Measurements from ENCODE around the gene TMC4.
A peak's percentile ranks its signal among the peaks of the same experiment; 100 is the strongest.
"Not testable (repeated sequence)": the region's sequence is repeated elsewhere in the genome, so short reads cannot be mapped to it uniquely, and the experiment has no call there.

The TMC4 gene, protein sequence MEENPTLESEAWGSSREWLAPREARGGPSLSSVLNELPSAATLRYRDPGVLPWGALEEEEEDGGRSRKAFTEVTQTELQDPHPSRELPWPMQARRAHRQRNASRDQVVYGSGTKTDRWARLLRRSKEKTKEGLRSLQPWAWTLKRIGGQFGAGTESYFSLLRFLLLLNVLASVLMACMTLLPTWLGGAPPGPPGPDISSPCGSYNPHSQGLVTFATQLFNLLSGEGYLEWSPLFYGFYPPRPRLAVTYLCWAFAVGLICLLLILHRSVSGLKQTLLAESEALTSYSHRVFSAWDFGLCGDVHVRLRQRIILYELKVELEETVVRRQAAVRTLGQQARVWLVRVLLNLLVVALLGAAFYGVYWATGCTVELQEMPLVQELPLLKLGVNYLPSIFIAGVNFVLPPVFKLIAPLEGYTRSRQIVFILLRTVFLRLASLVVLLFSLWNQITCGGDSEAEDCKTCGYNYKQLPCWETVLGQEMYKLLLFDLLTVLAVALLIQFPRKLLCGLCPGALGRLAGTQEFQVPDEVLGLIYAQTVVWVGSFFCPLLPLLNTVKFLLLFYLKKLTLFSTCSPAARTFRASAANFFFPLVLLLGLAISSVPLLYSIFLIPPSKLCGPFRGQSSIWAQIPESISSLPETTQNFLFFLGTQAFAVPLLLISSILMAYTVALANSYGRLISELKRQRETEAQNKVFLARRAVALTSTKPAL

DNA sequence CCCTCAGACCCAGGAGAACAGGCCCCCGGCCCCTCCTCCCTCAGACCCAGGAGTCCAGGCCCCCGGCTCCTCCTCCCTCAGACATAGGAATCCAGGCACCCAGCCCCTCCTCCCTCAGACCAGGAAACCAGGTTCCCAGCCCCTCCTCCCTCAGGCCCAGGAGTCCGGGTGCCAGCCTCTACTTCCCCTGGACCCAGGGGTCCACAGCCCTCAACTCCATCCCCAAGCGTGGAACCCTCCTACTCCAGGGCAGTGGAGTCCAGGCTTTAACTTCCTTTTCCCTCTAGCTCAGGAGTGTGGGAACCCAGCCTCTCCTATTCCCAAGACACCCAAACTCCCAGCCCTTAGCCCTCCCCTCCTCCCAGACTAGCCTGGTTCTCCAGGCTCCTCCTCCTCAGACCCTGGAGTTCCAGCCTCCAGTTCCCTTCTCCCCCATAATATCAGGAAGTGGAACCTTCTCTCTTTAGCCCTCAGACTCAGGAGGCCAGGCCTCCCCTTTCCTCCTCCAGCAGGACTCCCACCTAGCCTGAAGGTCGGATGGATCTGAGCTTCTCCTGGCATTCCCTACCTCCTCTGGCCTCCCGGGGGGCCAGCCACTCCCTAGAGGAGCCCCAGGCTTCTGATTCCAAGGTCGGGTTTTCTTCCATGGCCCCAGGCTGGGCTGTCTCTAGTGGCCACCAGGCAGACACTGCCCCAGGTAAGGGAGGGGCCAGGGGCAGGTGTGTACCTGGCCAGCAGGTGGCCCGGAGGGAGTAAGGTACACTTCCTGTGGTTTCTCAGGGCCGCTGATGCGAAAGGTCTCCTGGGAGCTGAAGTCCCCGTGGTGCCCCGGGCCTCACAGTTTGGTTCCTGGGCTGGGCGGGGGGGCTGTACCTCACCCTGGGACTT is at the start of gene TMC4:
Gene TMC4 (minus strand): TSS at position 690 of the 888 bp plus-strand sequence. CDS start 43 bp downstream, at position 647.
- Histone ChIP-seq H3K4me1 (ENCODE audit: control insufficient read depth, insufficient read depth, low read length) (peaks cover 20% of the 10 kb centered on the region), H3K27me3 (ENCODE audit: control insufficient read depth, insufficient read depth, low read length) (no peaks in the 10 kb centered on the region), H3K9ac (ENCODE audit: low read length) (peak within 1 kb of the TSS; percentile 61), H3K27ac (ENCODE audit: low read depth, low read length) (peak within 1 kb of the TSS; percentile 86), H3K9me3 (ENCODE audit: control insufficient read depth, insufficient read depth, low read depth, low read length) (no peaks in the 10 kb centered on the region), H3K36me3 (ENCODE audit: control insufficient read depth, insufficient read depth, low read length) (peaks cover 7% of the 10 kb centered on the region), H3K4me3 (ENCODE audit: low read depth, low read length) (peak within 1 kb of the TSS; percentile 71)

DNA sequence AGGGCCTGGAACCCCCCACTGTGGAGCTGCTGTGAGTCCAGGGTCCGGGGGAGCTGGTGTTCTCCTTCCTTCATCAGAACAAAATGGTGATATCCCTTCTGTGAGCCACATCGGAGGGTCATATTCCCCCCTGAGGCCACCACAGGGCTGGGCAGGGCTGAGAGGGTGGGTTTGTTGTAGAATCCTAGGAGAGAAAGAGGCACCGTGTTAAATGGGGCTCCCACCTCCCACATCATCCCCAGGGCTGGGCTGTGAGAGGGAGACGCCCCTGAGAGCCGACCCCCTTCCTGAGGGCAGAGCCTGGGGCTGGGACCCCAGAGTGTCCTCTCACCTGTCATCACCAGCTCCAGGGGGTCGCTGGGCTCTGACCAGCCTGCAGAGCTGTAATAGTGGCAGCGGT is 49.0 kb upstream of the TMC4 start:
- not testable (repeated sequence) for H3K4me3 ChIP-seq (ENCODE audit: low read depth, low read length); H3K27me3 ChIP-seq (ENCODE audit: control insufficient read depth, insufficient read depth, low read length); H3K9me3 ChIP-seq (ENCODE audit: control insufficient read depth, insufficient read depth, low read depth, low read length); H3K9ac ChIP-seq (ENCODE audit: low read length); H3K27ac ChIP-seq (ENCODE audit: low read depth, low read length); H3K36me3 ChIP-seq (ENCODE audit: control insufficient read depth, insufficient read depth, low read length); H3K4me1 ChIP-seq (ENCODE audit: control insufficient read depth, insufficient read depth, low read length)

DNA sequence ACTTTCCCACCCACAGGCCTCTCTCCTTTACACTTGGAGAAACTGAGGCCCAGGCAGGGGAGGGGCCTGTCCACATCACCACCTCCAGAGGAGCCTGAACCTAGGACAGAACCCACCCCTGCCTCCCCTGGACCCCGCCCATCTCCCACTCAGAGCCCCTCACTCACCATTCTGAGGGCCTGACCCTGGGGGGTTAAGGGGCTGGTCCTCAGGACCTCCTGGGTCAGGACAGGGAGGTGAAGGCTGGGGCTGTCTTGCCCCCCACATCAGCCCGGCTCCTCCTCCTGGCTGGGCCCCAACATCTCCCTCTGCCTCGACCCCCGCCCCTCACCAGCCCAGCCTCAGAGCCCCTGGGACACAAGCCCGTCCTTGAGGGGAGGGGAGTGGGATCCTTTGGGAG is 46.7 kb upstream of the TMC4 start:
- H3K9me3 ChIP-seq (ENCODE audit: control insufficient read depth, insufficient read depth, low read depth, low read length); H3K27ac ChIP-seq (ENCODE audit: low read depth, low read length); H3K4me3 ChIP-seq (ENCODE audit: low read depth, low read length); H3K9ac ChIP-seq (ENCODE audit: low read length); H3K27me3 ChIP-seq (ENCODE audit: control insufficient read depth, insufficient read depth, low read length); H3K36me3 ChIP-seq (ENCODE audit: control insufficient read depth, insufficient read depth, low read length); H3K4me1 ChIP-seq (ENCODE audit: control insufficient read depth, insufficient read depth, low read length): not testable (repeated sequence)

DNA sequence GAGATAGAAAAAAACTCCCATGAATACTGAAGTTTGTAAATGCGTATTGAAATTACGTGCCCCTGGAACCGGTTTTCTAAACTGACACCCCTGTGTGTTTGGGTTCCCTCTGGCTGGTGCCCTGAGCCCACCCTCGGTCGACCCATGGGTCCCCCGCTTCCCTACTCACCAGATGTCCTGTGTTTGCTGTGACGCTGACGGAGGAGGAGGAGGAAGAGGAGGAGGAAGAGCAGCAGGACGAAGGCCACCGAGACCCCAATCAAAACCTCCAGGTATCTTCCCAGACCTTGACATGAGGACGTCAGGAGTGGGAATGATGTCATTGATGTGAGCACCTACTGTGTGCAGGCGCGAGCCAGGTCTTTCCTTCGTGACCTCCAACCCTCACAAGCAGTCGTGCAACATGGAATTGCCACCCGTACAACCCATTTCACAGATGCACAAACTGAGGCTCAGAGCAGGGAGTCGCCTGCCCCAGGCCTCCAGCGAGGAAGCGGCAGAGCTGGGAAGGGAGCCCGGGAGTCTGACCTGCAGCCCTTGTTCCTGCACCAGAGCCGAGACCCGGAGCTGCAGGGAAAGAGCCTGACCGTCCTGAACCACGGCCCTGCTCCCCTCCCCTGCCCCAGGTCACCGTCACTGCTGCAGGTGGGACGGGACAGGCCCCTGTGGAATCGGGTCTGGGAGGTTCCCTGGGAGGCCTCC is 46.2 kb upstream of the TMC4 start:
- Histone ChIP-seq H3K4me3 (ENCODE audit: low read depth, low read length) (no peak overlapping the region), H3K27me3 (ENCODE audit: control insufficient read depth, insufficient read depth, low read length) (no peaks in the 10 kb centered on the region; the same call in 1 of the 2 replicates), H3K4me1 (ENCODE audit: control insufficient read depth, insufficient read depth, low read length) (peaks cover 6% of the 10 kb centered on the region; the same call in 1 of the 2 replicates), H3K27ac (ENCODE audit: low read depth, low read length) (no peak overlapping the region), H3K36me3 (ENCODE audit: control insufficient read depth, insufficient read depth, low read length) (no peaks in the 10 kb centered on the region), H3K9ac (ENCODE audit: low read length) (no peak overlapping the region), H3K9me3 (ENCODE audit: control insufficient read depth, insufficient read depth, low read depth, low read length) (peaks cover 2% of the 10 kb centered on the region; the same call in 1 of the 2 replicates)

DNA sequence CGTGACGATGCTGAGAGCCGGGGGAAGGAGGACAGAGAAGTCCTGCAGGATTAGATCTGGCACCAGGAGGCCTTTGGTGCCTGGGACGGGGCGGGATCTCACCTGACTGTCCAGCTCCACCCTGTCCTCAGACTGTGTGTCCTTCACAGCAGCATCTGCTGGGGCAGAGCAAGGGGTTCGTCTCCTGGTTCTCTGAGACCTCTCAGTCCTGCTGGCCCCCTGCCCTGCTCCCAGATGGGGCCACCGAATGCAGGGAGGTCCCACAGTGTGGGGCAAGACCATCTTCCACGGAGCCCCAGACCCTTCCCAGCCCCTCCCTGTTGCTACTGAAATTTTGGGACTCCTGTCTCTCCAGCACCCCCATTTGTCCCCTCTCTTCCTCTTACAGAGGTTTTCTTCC is 45.3 kb upstream of the TMC4 start:
- Histone ChIP-seq H3K36me3 (ENCODE audit: control insufficient read depth, insufficient read depth, low read length) (no peaks in the 10 kb centered on the region), H3K27ac (ENCODE audit: low read depth, low read length) (no peak overlapping the region), H3K9ac (ENCODE audit: low read length) (no peak overlapping the region), H3K27me3 (ENCODE audit: control insufficient read depth, insufficient read depth, low read length) (no peaks in the 10 kb centered on the region; the same call in 1 of the 2 replicates), H3K4me1 (ENCODE audit: control insufficient read depth, insufficient read depth, low read length) (peaks cover 6% of the 10 kb centered on the region; the same call in 1 of the 2 replicates), H3K4me3 (ENCODE audit: low read depth, low read length) (no peak overlapping the region), H3K9me3 (ENCODE audit: control insufficient read depth, insufficient read depth, low read depth, low read length) (peaks cover 2% of the 10 kb centered on the region; the same call in 1 of the 2 replicates)

DNA sequence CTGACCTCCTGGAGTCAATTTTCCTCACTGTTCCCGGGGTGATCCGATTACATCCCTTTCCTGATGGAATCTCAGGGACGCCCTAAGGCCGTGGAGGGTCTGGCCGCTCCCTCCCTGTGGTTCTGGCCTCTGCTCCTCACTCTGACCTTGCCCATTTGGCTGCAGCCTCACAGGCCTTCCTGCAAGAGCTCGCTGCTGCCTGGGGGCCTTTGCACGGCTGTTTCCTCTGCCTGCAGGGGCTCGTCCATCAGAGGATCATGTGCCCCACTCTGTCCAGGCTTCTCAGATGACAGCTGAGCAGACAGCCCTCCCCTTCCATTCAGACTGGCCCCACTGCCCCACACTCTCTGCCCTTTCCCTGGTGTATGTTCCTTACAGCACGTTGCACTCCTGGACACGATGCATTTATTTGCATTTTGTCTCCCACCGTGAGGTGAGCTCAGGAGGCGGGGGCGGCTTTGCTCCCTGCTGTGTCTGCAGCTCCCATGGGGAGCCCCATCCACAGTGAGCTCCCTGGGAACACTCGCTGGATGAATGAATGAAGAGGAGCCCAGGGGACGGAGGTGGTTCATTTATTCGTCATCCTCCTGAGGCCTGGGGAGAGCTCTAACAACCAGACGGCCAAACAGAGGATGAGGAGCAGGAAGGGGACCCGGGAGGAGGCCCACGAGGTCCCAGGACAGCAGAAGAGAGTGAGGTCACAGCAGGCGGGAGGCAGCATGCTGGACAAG is 44.7 kb upstream of the TMC4 start:
- H3K36me3 ChIP-seq (ENCODE audit: control insufficient read depth, insufficient read depth, low read length); H3K27ac ChIP-seq (ENCODE audit: low read depth, low read length); H3K9me3 ChIP-seq (ENCODE audit: control insufficient read depth, insufficient read depth, low read depth, low read length); H3K9ac ChIP-seq (ENCODE audit: low read length); H3K27me3 ChIP-seq (ENCODE audit: control insufficient read depth, insufficient read depth, low read length); H3K4me3 ChIP-seq (ENCODE audit: low read depth, low read length); H3K4me1 ChIP-seq (ENCODE audit: control insufficient read depth, insufficient read depth, low read length): not testable (repeated sequence)

DNA sequence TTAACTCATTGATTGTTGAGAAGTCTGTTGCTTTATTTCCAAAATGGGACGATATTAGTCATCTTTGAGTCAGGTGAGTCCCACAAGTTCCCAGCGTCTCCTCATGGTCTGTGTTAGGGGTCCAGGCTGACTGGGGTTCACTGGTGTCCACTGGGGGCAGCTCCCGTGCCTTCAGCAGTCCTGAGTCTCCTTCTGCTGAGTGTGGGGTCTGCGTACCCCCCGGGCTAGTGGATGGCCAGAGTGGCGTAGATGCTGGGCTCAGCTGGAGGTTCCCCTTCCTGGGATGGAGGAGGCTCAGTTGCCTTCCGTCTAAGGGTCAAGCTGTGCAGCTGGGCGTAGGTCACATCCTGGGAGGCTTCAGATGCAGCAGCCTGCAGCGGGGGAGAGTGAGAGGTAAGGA is 43.9 kb upstream of the TMC4 start:
- Histone ChIP-seq H3K27me3 (ENCODE audit: control insufficient read depth, insufficient read depth, low read length) (no peaks in the 10 kb centered on the region), H3K9ac (ENCODE audit: low read length) (no peak overlapping the region), H3K27ac (ENCODE audit: low read depth, low read length) (no peak overlapping the region), H3K36me3 (ENCODE audit: control insufficient read depth, insufficient read depth, low read length) (no peaks in the 10 kb centered on the region), H3K9me3 (ENCODE audit: control insufficient read depth, insufficient read depth, low read depth, low read length) (peaks cover 2% of the 10 kb centered on the region; the same call in 1 of the 2 replicates), H3K4me1 (ENCODE audit: control insufficient read depth, insufficient read depth, low read length) (peaks cover 6% of the 10 kb centered on the region; the same call in 1 of the 2 replicates), H3K4me3 (ENCODE audit: low read depth, low read length) (no peak overlapping the region)

DNA sequence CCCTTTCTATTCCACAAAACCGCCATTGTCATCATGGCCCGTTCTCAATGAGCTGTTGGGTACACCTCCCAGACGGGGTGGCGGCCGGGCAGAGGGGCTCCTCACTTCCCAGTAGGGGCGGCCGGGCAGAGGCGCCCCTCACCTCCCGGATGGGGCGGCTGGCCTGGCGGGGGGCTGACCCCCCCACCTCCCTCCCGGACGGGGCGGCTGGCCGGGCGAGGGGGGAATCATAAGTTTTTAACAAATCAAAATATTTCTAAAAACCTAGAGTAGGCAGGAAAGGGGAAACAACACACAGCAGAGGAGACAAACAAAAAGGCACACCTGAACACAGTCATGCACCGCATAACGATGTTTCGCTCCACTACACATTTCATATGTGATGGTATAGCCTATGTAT is 41.8 kb upstream of the TMC4 start:
- H3K4me3 ChIP-seq (ENCODE audit: low read depth, low read length); H3K9me3 ChIP-seq (ENCODE audit: control insufficient read depth, insufficient read depth, low read depth, low read length); H3K9ac ChIP-seq (ENCODE audit: low read length); H3K36me3 ChIP-seq (ENCODE audit: control insufficient read depth, insufficient read depth, low read length); H3K27me3 ChIP-seq (ENCODE audit: control insufficient read depth, insufficient read depth, low read length); H3K27ac ChIP-seq (ENCODE audit: low read depth, low read length); H3K4me1 ChIP-seq (ENCODE audit: control insufficient read depth, insufficient read depth, low read length): not testable (repeated sequence)

DNA sequence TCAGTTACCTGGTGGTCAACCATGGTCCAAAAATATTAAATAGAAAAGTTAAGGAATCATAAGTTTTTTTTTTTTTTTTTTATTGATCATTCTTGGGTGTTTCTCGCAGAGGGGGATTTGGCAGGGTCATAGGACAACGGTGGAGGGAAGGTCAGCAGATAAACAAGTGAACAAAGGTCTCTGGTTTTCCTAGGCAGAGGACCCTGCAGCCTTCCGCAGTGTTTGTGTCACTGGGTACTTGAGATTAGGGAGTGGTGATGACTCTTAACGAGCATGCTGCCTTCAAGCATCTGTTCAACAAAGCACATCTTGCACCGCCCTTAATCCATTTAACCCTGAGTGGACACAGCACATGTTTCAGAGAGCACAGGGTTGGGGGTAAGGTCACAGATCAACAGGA is 41.3 kb upstream of the TMC4 start:
- H3K27ac ChIP-seq (ENCODE audit: low read depth, low read length); H3K4me3 ChIP-seq (ENCODE audit: low read depth, low read length); H3K9ac ChIP-seq (ENCODE audit: low read length); H3K36me3 ChIP-seq (ENCODE audit: control insufficient read depth, insufficient read depth, low read length); H3K27me3 ChIP-seq (ENCODE audit: control insufficient read depth, insufficient read depth, low read length); H3K9me3 ChIP-seq (ENCODE audit: control insufficient read depth, insufficient read depth, low read depth, low read length); H3K4me1 ChIP-seq (ENCODE audit: control insufficient read depth, insufficient read depth, low read length): not testable (repeated sequence)

DNA sequence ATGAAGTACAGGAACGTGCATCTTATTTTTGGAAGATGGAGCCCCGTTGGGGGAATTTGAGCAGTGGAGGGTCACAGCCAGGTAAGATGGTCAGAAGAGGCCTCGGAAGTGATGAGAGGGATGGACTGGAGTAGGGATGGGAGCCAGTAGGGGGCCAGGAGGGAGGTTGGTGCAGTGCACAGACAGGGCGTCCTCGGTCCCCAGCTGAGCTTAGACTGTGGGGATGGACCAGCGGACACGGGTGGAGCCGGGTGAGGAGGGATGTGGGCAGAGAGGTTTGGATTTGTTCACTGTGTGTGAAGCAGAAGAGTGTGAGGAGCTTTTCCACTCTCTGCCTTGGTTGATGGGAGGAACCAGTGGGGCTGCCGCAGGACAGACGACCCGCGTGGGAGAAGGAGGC is 38.3 kb upstream of the TMC4 start:
- Histone ChIP-seq H3K4me3 (ENCODE audit: low read depth, low read length) (no peak overlapping the region), H3K4me1 (ENCODE audit: control insufficient read depth, insufficient read depth, low read length) (peaks cover 14% of the 10 kb centered on the region; the same call in 1 of the 2 replicates), H3K9ac (ENCODE audit: low read length) (no peak overlapping the region), H3K36me3 (ENCODE audit: control insufficient read depth, insufficient read depth, low read length) (peaks cover 28% of the 10 kb centered on the region), H3K9me3 (ENCODE audit: control insufficient read depth, insufficient read depth, low read depth, low read length) (peaks cover 2% of the 10 kb centered on the region; the same call in 1 of the 2 replicates), H3K27ac (ENCODE audit: low read depth, low read length) (no peak overlapping the region), H3K27me3 (ENCODE audit: control insufficient read depth, insufficient read depth, low read length) (no peaks in the 10 kb centered on the region)
